SJCRH30 (cell line): Measurements from ENCODE around the gene GAS7. TPM values are rescaled to one million over a fixed set of nuclear protein-coding genes. Genes with fewer than 3 reads are reported as not detected.
A peak's percentile ranks its signal among the peaks of the same experiment; 100 is the strongest.

Experiments used
- DNase-seq, 2 experiments: peaks; one replicate each; pipeline ENCODE4 v3.0.0-alpha.2; 2015 to 2020
- H3K27ac ChIP-seq: fragments of 250-450 bp; sonication (Bioruptor Pico); 2 replicates; pipeline ENCODE4 v1.5.1; 2020; ENCODE audit warnings: mild to moderate bottlenecking, moderate library complexity
- H3K27me3 ChIP-seq: fragments of 250-450 bp; sonication (Bioruptor Pico); 2 replicates; pipeline ENCODE4 v1.5.1; 2020; ENCODE audit warnings: mild to moderate bottlenecking, moderate library complexity
- H3K36me3 ChIP-seq: fragments of 250-450 bp; sonication (Bioruptor Pico); 2 replicates; pipeline ENCODE4 v1.5.1; 2020; ENCODE audit warnings: mild to moderate bottlenecking, moderate library complexity
- H3K4me1 ChIP-seq: fragments of 250-450 bp; sonication (Bioruptor Pico); 2 replicates; pipeline ENCODE4 v1.5.1; 2020; ENCODE audit warnings: mild to moderate bottlenecking, moderate library complexity
- H3K4me3 ChIP-seq: fragments of 250-450 bp; sonication (Bioruptor Pico); 2 replicates; pipeline ENCODE4 v1.5.1; 2020; ENCODE audit warnings: mild to moderate bottlenecking, moderate library complexity
- H3K9me3 ChIP-seq: fragments of 250-450 bp; sonication (Bioruptor Pico); replicated peaks from 2 replicates; pipeline ENCODE4 v1.5.1; 2020; ENCODE audit warnings: mild to moderate bottlenecking, moderate library complexity
- total RNA-seq: library from RNA; depleted of rRNA; stranded (reverse); fragments of >200 nt; shearing (Covaris generic); gene quantifications from 2 replicates; pipeline ENCODE4 v1.2.3, GENCODE V29; 2014

Gene GAS7
- total RNA-seq, 1 experiment from 2014 or later = 0.91 TPM

DNA sequence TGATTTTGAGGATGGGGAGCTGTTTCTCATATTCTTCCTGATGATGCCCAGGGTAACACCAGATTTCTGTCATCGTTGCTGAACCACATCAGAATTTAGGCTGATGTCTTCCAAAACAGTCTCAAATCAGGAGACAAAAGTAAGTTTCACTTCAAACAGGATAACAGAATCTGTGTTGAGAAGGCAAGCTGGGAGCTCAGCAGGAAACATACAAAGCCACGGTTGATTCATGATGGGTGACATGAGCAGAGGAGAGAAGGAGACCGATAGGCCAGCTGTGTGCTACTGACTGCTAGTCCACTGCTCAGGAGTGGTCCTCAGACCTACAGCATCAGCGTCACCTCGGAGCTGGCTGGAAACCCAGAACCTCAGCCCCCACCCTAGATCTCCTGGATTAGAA lies 230.4 kb downstream of the GAS7 start:
- DNase-seq = no peak

DNA sequence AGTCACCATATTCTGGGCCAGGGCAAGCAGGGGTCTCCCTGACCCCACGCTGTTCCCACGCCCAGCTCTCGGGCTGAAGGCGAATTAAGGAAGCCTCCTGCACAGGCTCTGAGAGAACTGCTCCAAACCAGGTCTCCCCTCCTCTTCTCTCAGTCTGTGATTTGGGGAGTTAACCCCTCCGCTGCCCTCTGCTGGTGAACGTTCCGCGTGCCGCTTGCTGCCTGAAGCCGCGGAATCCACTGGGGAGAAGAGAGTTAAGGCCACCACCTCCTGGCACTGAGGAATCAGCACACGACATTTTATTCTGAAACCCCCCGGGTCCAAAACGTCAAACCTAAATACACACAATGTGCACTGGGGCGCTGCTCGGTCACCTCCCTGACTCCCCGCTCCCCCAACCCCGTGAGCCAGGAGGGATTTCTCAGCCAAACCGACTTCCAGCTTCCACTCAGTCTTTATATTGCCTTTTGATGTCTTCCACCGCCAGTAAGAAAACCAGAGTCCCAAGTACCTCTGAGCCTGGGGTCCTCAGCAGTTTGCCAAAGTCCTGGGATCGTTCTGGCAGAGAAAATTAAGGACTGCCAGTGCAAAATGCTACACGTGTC lies 238.9 kb downstream of the GAS7 start:
- DNase-seq = peak; percentile 6 to 33
- no peaks in the 10 kb centered on the region for H3K27me3 ChIP-seq

More for the DNA sequence above, 230.4 kb downstream of the GAS7 start:
- H3K4me3 ChIP-seq = no peak overlapping the region
- no peaks in the 10 kb centered on the region for H3K9me3 ChIP-seq
- no peaks in the 10 kb centered on the region for H3K27me3 ChIP-seq
- H3K4me1 ChIP-seq = no peaks in the 10 kb centered on the region
- H3K27ac ChIP-seq = no peak overlapping the region
- H3K36me3 ChIP-seq = no peaks in the 10 kb centered on the region

DNA sequence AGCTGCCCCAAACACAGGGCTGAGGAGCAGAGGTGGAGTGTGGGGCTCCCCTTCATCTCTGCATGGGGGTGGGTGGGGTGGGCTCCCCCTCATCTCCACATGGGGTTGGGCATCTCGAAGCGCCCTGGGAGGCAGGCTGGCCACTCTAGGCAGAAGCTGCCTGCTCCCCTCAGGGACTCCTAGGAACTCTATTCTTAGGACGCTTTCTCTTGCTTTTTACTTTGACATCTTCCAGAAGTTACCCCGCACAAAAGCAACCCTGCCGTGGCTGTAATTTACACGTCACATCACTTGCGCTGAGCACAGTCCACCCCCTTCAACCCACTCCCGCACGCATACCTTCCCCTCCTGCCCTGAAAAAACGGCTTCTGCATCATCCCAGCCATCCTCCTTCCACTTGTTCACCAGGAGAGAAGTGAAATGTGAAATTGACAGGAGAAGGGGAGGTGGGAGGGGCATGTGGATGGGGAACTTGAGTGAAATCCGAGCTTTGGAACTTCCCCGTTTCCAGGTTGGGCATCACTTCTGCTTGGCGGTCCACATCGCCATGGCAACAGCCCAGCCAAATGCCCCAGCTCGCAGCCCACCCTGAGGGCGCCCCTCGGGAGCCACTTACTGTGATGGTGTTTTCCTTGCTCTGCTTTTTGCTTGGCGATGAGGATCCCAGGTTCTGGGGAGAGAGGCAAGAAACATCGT lies 239.7 kb downstream of the GAS7 start:
- no peaks in the 10 kb centered on the region for H3K4me1 ChIP-seq
- no peak overlapping the region for H3K4me3 ChIP-seq
- H3K36me3 ChIP-seq = no peaks in the 10 kb centered on the region
- H3K27ac ChIP-seq = no peak overlapping the region
- H3K27me3 ChIP-seq = no peaks in the 10 kb centered on the region
- no peaks in the 10 kb centered on the region for H3K9me3 ChIP-seq
- DNase-seq = no peak

More for the DNA sequence above, 238.9 kb downstream of the GAS7 start:
- H3K36me3 ChIP-seq = no peaks in the 10 kb centered on the region
- H3K9me3 ChIP-seq = no peaks in the 10 kb centered on the region
- no peak overlapping the region for H3K27ac ChIP-seq
- no peaks in the 10 kb centered on the region for H3K4me1 ChIP-seq
- no peak overlapping the region for H3K4me3 ChIP-seq

DNA sequence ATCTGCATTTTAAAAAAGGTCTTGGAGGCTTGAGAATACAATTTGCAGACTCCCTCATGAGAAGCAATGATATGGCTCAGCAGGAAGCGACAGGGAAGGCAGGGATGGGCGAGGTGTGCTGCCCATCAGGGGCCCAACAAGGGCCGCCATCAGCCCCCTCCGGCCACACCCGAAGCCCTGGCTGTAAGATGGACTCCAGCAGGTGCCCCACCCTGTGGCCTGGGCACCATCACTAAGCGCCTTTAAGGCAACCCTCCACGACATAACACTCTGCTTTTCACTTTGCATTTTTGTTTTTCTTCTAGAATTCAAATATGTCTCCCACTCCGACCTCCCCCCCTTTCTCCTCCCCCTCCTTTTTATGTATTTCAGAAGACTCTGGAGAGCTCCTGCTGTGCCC lies 241.2 kb downstream of the GAS7 start:
- Histone ChIP-seq H3K27me3 (no peaks in the 10 kb centered on the region), H3K4me1 (no peaks in the 10 kb centered on the region), H3K9me3 (no peaks in the 10 kb centered on the region), H3K4me3 (no peak overlapping the region), H3K27ac (no peak overlapping the region), H3K36me3 (no peaks in the 10 kb centered on the region)
- DNase-seq = no peak

DNA sequence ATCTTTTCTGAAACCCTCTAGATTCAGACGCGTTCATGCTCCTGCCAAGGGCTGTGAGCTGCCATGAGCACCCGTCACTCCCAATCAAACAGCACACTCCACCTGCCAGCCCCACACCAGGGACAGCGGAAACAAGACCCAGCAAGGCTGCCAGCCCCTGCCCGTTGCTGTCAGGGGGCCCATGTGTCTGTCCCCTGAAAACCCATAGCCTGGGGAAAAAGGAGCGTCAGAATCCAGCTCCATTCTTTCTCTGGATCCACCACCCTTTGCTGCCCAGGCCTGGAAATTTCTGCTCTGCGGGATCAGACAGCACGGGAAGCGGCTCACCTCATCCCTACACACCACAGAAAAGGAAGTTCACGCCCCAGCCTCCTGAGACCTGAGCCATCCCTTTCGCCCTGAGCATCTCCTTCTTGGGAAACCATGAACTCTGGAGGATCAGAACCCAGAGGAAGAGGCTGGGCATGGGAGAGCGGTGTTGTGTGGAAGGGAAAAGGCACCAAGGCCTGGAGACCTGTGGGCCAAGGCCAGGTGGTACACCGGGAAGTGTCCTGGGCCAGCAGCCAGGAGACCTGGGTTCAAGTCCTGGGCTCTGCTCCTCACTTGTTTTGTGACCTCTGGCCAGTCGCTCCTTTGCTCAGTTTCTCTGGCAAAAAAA lies 241.8 kb downstream of the GAS7 start:
- Histone ChIP-seq H3K27ac (no peak overlapping the region), H3K4me1 (no peaks in the 10 kb centered on the region), H3K4me3 (no peak overlapping the region), H3K9me3 (no peaks in the 10 kb centered on the region), H3K27me3 (no peaks in the 10 kb centered on the region), H3K36me3 (no peaks in the 10 kb centered on the region)
- no peak for DNase-seq

DNA sequence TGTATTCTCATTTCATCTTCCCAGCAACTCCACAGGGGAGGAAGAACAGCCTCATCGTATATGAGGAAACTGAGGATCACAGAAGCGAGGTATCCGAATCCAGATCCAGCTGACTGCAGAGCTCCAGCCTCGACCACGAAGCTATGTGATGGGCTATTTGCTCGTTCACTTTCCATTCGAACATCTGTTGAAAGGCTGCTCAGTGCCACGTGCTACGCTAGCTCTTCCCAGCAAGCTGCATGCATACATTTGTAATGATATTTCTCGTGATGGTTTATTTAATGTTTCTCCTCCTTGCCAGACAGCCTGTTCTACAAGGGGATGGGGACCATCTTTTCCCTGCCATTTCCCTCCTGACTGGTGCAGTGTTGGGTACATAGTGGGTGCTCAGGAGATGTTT lies 244.9 kb downstream of the GAS7 start:
- no peak for DNase-seq
- H3K4me1 ChIP-seq = no peaks in the 10 kb centered on the region
- no peaks in the 10 kb centered on the region for H3K9me3 ChIP-seq
- H3K4me3 ChIP-seq = no peak overlapping the region
- H3K27ac ChIP-seq = no peak overlapping the region
- H3K36me3 ChIP-seq = no peaks in the 10 kb centered on the region
- H3K27me3 ChIP-seq = no peaks in the 10 kb centered on the region

DNA sequence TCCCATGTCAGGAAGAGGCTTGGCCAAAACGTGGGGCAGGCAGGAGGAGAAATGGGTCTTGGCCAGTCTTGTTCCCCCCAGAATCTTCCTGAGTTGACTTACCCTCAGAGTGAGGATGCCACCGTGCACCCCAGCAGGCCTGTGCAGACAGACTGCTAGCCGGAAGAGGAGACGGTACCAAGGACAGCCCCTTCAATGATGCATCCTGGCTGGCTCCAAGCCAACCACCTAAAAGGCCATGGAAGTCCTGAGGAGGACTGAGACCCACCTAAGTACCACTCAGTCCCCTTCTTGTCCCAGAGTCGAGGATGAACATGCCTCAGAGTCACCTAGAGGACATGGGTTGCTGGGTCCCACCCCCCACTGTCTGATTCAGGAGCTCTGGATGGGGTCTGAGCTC lies 246.6 kb downstream of the GAS7 start:
- DNase-seq = no peak
- Histone ChIP-seq H3K4me1 (no peaks in the 10 kb centered on the region), H3K36me3 (no peaks in the 10 kb centered on the region), H3K27me3 (no peaks in the 10 kb centered on the region), H3K27ac (no peak overlapping the region), H3K4me3 (no peak overlapping the region), H3K9me3 (no peaks in the 10 kb centered on the region)

DNA sequence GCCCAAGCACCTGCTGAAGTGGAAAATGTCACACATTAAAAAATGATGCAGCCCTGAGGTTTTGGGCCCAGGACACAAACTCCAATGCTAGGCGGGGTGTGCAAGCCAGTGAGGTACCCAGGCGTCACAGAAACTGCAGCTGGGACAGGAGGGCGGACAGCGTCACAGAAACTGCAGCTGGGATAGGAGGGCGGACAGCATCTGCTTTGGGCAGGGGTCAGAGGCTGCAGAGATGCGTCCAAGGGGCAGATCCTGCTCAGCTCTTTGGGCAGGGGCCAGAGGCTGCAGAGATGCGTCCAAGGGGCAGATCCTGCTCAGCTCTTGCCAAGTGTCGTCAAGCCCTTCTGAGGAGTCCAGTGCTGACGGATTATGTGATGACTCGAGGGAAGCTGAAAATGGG lies 249.5 kb downstream of the GAS7 start:
- Histone ChIP-seq H3K36me3 (no peaks in the 10 kb centered on the region), H3K27me3 (no peaks in the 10 kb centered on the region), H3K9me3 (no peaks in the 10 kb centered on the region), H3K27ac (no peak overlapping the region), H3K4me3 (no peak overlapping the region), H3K4me1 (no peaks in the 10 kb centered on the region)
- no peak for DNase-seq

DNA sequence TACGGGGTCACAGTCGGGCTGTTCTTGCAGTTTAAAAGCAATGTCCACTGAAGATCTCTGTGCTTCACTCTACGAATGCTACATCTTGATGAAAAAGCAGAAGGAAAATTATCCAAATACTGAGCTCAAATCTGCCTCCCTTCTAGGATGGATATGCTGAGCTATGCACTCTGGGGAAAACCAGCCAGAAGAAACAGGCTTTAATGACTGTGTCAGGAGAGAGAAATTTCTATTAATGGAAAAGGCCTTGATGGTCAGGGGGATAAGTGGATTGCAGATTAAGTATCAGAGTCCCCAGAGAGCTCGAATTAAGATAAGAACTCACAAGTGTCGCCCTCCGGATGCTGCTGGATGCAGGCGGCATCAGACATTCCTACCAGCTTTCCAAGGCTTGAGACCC lies 253.7 kb downstream of the GAS7 start:
- DNase-seq = no peak
- H3K27me3 ChIP-seq = no peaks in the 10 kb centered on the region
- H3K27ac ChIP-seq = no peak overlapping the region

DNA sequence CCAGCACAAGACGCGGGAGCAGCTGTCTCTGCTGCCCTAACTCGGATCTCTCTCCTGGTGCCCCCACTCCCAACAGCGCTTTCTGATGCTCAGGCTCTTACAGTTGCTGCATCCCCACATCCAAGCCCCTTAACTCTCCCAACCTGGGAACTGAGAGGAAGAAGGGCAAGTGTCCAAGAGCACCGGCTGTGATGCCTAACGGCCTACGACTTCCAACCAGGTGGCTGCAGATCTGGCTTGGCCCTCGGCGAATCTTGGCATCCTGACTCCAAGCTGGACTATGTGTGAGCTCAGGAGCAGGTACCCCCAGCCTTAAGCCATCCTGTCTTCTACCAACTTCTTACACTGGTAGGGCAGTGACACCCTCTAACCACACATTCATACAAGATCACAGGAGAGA lies 255.1 kb downstream of the GAS7 start:
- DNase-seq = no peak
- H3K4me3 ChIP-seq = no peak overlapping the region
- H3K27me3 ChIP-seq = no peaks in the 10 kb centered on the region
- H3K27ac ChIP-seq = no peak overlapping the region
- H3K4me1 ChIP-seq = no peaks in the 10 kb centered on the region
- no peaks in the 10 kb centered on the region for H3K9me3 ChIP-seq
- no peaks in the 10 kb centered on the region for H3K36me3 ChIP-seq

More for the DNA sequence above, 253.7 kb downstream of the GAS7 start:
- H3K9me3 ChIP-seq = no peaks in the 10 kb centered on the region
- no peaks in the 10 kb centered on the region for H3K36me3 ChIP-seq
- H3K4me3 ChIP-seq = no peak overlapping the region
- no peaks in the 10 kb centered on the region for H3K4me1 ChIP-seq

DNA sequence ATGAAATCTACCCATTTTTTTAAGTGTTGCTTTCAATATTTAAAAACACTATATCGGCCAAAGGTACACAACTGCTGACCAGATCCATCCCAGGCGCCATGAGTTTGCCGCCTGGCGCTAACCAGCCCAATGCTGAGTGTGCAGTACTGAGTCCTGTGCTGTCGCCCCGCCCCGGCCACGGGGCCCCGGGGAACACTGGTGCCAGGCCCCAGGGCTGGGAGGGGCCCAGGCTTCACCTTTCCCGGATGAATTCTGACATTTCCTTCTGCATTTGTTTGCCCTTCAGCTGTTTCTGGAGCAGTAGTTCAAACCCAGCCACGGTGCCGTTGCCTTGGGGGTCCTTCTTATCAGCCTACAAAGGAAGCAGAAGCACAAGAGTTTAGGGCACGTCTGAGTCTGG lies 255.5 kb downstream of the GAS7 start:
- no peak for DNase-seq
- Histone ChIP-seq H3K9me3 (no peaks in the 10 kb centered on the region), H3K27me3 (no peaks in the 10 kb centered on the region), H3K36me3 (no peaks in the 10 kb centered on the region), H3K4me3 (no peak overlapping the region), H3K4me1 (no peaks in the 10 kb centered on the region), H3K27ac (no peak overlapping the region)

DNA sequence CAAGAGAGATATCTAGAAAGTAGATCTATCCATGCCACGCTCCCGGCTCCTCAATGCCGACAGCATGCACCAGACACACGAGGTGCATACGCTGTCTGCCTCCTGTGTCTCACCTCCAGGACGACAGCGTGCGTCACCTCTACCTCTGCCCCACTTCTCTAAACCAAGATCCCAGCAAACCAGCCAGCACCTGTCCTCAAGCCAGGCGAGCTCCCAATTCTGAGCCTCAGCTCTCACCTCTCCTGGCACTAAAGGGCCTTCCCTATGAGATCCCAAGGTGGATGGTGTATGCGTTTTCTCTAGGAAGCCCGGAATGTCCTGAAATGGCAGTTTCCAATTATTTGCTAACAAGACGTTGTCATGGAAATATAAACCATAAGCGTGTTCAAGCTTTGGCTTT lies 257.1 kb downstream of the GAS7 start:
- no peak for DNase-seq
- H3K27ac ChIP-seq = no peak overlapping the region
- no peaks in the 10 kb centered on the region for H3K4me1 ChIP-seq
- no peaks in the 10 kb centered on the region for H3K36me3 ChIP-seq
- H3K4me3 ChIP-seq = no peak overlapping the region
- no peaks in the 10 kb centered on the region for H3K9me3 ChIP-seq
- no peaks in the 10 kb centered on the region for H3K27me3 ChIP-seq

DNA sequence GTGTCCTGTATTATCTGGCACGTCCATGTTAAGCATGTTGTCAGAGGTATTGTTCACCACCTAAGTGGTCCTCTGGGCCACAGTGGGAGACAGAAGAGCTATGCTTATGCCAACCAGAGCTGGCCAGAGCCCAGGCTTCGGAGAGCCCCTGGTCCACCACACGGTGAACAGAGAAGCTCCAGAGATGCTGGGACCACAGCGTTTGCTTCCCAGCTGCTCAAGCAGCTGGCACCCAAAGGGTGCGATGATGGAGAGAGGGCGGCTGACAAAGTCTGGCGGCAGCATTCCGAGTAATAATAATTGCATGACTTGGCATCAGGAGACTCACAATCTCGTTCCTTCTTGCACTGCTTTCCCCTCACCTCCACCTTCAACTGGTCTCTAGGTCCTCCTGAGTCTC lies 257.6 kb downstream of the GAS7 start:
- no peak for DNase-seq
- no peaks in the 10 kb centered on the region for H3K27me3 ChIP-seq
- no peaks in the 10 kb centered on the region for H3K4me1 ChIP-seq
- no peaks in the 10 kb centered on the region for H3K36me3 ChIP-seq
- H3K27ac ChIP-seq = no peak overlapping the region
- no peaks in the 10 kb centered on the region for H3K9me3 ChIP-seq
- H3K4me3 ChIP-seq = no peak overlapping the region

DNA sequence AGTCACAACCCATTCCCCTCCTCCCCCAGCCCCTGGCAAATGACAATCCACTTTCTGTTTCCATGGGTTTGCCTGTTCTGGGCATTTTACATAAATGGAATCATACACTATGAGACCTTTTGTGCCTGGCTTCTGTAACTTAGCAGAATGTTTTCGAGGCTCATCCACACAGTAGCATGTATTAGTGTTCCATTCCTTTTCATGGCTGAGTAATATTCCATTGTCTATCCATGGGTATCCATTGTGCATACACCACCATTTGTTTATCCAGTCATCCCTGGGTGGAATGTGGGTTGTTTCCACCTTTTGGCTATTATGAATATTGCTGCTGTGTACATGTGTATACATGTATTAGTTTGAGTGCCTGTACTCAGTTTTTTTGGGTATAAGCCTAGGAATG lies 259.6 kb downstream of the GAS7 start:
- no peaks in the 10 kb centered on the region for H3K4me1 ChIP-seq
- no peaks in the 10 kb centered on the region for H3K9me3 ChIP-seq
- no peaks in the 10 kb centered on the region for H3K27me3 ChIP-seq
- H3K4me3 ChIP-seq = no peak overlapping the region
- DNase-seq = no peak
- H3K36me3 ChIP-seq = no peaks in the 10 kb centered on the region
- H3K27ac ChIP-seq = no peak overlapping the region

DNA sequence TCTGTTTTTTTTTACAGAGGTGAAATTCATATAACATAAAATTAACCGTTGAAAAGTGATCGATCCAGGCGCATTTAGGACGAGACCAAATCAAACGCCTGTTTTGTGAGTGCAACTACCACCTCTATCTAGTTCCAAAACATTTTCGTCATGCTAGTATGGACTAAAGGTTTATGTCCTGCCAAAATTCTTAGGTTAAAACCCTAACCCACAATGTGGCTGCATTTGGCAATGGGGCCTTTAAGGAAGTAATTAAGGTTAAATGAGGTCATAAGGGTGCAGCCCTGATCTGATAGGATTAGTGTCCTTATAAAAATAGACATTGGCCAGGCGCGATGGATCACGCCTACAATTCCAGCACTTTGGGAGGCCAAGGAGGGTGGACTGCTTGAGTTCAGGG lies 260.5 kb downstream of the GAS7 start:
- no peaks in the 10 kb centered on the region for H3K27me3 ChIP-seq
- no peaks in the 10 kb centered on the region for H3K4me1 ChIP-seq
- no peak overlapping the region for H3K4me3 ChIP-seq
- H3K36me3 ChIP-seq = no peaks in the 10 kb centered on the region
- no peak overlapping the region for H3K27ac ChIP-seq
- H3K9me3 ChIP-seq = no peaks in the 10 kb centered on the region
- DNase-seq = no peak
